ENCODE data around the gene CLEC17A.
A peak's percentile ranks its signal among the peaks of the same experiment; 100 is the strongest.
"Not testable (repeated sequence)": the region's sequence is repeated elsewhere in the genome, so short reads cannot be mapped to it uniquely, and the experiment has no call there.

Gene CLEC17A

GRCh38 chr19:14559916-14560775, 22.7 kb upstream of the CLEC17A start:
- DNase-seq: no peak

- no peak for DNase-seq
Observed at GRCh38 chr19:14560776-14561108, 22.1 kb upstream of the CLEC17A start.

GRCh38 chr19:14561249-14561648, 21.6 kb upstream of the CLEC17A start:
- no peak for DNase-seq

- DNase-seq: no peak
Observed at GRCh38 chr19:14561847-14562351, 21.0 kb upstream of the CLEC17A start.

GRCh38 chr19:14562660-14563589, 20.0 kb upstream of the CLEC17A start:
- no peak for DNase-seq

GRCh38 chr19:14563590-14563926, 19.3 kb upstream of the CLEC17A start:
- DNase-seq: no peak

- peak; percentile 41 for DNase-seq
Observed at GRCh38 chr19:14563989-14564651, 18.8 kb upstream of the CLEC17A start.

GRCh38 chr19:14564652-14565297, 18.1 kb upstream of the CLEC17A start:
- DNase-seq: not testable (repeated sequence)

- DNase-seq: no peak
Observed at GRCh38 chr19:14565298-14565679, 17.6 kb upstream of the CLEC17A start.

GRCh38 chr19:14565765-14566711, 16.8 kb upstream of the CLEC17A start:
- DNase-seq: no peak

- no peak for DNase-seq
Observed at GRCh38 chr19:14566712-14567077, 16.2 kb upstream of the CLEC17A start.

GRCh38 chr19:14567079-14567478, 15.8 kb upstream of the CLEC17A start:
- no peak for DNase-seq

GRCh38 chr19:14570864-14571527, 11.9 kb upstream of the CLEC17A start:
- DNase-seq: no peak

- DNase-seq: peak; percentile 96
Observed at GRCh38 chr19:14571695-14572490, 11.0 kb upstream of the CLEC17A start, which contains the start of gene NDUFB7. Gene NDUFB7, minus strand, starts transcription at chr19:14572066. Its CDS starts 66 bp downstream, at chr19:14572000.

GRCh38 chr19:14575428-14575980, 7.4 kb upstream of the CLEC17A start:
- DNase-seq: no peak

GRCh38 chr19:14576363-14576762, 6.5 kb upstream of the CLEC17A start:
- no peak for DNase-seq

- DNase-seq: no peak
Observed at GRCh38 chr19:14577264-14577663, 5.6 kb upstream of the CLEC17A start.

GRCh38 chr19:14577885-14578427, 4.9 kb upstream of the CLEC17A start:
- DNase-seq: no peak

- DNase-seq: no peak
Observed at GRCh38 chr19:14580623-14581237, 2.2 kb upstream of the CLEC17A start.
